HEK293 (cell line): ENCODE results near the gene KIRREL3.

Experiments used
- CTCF ChIA-PET: fragments of 350-600 bp; formaldehyde crosslinking; extraction: SDS; loops from one replicate; lab custom pipeline; 2021; ENCODE audit warnings: antibody characterized with exemption; lab: Yijun Ruan, JAX
- POLR2A ChIA-PET: fragments of 300-600 bp; formaldehyde crosslinking; extraction: SDS; loops from one replicate; lab custom pipeline; 2020; ENCODE audit warnings: antibody characterized with exemption, inconsistent platforms; lab: Yijun Ruan, JAX
- H3K27ac ChIP-seq: fragments of 200-500 bp; sonication (Bioruptor generic); 2 replicates; pipeline ENCODE4 v1.5.1; 2014; ENCODE audit warnings: low read depth, low read length, control low read depth, inconsistent platforms; ENCODE audit errors: extremely low read depth
- H3K36me3 ChIP-seq, 2 experiments: fragments of 200-500 bp in 1 of 2; sonication (Bioruptor generic) in 1 of 2; 1 replicate in 1 of 2; 2 replicates in 1 of 2; pipeline ENCODE4 v1.5.1; 2014 to 2017; ENCODE audit warnings: inconsistent platforms in 2 of 2, low read length in 2 of 2; ENCODE audit not compliant: control insufficient read depth in 2 of 2, insufficient read depth in 1 of 2
- H3K4me1 ChIP-seq: fragments of 200-500 bp; sonication (Bioruptor generic); 2 replicates; pipeline ENCODE4 v1.5.1; 2014; ENCODE audit warnings: mild to moderate bottlenecking, low read length, inconsistent platforms; ENCODE audit not compliant: control insufficient read depth, insufficient read depth
- H3K4me3 ChIP-seq: 2 replicates; pipeline ENCODE4 v1.5.1; 2011; ENCODE audit warnings: low read depth, mild to moderate bottlenecking, control low read depth, low read length, moderate library complexity
- H3K9me3 ChIP-seq: fragments of 200-500 bp; sonication (Bioruptor generic); 2 replicates; pipeline ENCODE4 v1.5.1; 2014; ENCODE audit warnings: low read depth, low read length, inconsistent platforms; ENCODE audit not compliant: control insufficient read depth, insufficient read depth
- KLF16 ChIP-seq: fragments of 450-650 bp; formaldehyde crosslinking; IDR thresholded peaks from 2 replicates; pipeline ENCODE4 v1.5.1; 2017; ENCODE audit warnings: missing biosample characterization, missing genetic modification characterization
- PRDM1 ChIP-seq: fragments of 450-650 bp; formaldehyde crosslinking; IDR thresholded peaks from 2 replicates; pipeline ENCODE4; 2016; ENCODE audit warnings: missing biosample characterization, missing genetic modification characterization
- ZBTB20 ChIP-seq: fragments of 450-650 bp; formaldehyde crosslinking; IDR thresholded peaks from 2 replicates; pipeline ENCODE4 v1.5.1; 2016; ENCODE audit warnings: missing biosample characterization, missing genetic modification characterization
- ZNF184 ChIP-seq: fragments of 450-650 bp; IDR thresholded peaks from 2 replicates; pipeline ENCODE4 v1.5.1; 2018; ENCODE audit warnings: missing biosample characterization, mild to moderate bottlenecking, missing genetic modification characterization
- ZNF350 ChIP-seq: fragments of 450-650 bp; formaldehyde crosslinking; IDR thresholded peaks from 2 replicates; pipeline ENCODE4 v1.5.0; 2017; ENCODE audit warnings: missing biosample characterization, mild to moderate bottlenecking, missing genetic modification characterization
- ZNF37A ChIP-seq: fragments of 450-650 bp; IDR thresholded peaks from 2 replicates; pipeline ENCODE4 v1.5.1; 2018; ENCODE audit warnings: missing biosample characterization, missing genetic modification characterization
- ZNF48 ChIP-seq: fragments of 450-650 bp; formaldehyde crosslinking; IDR thresholded peaks from 2 replicates; pipeline ENCODE4 v1.5.1; 2016; ENCODE audit warnings: missing biosample characterization, missing genetic modification characterization
- ZNF529 ChIP-seq: fragments of 450-650 bp; formaldehyde crosslinking; IDR thresholded peaks from 2 replicates; pipeline ENCODE4 v1.5.1; 2017; ENCODE audit warnings: missing genetic modification characterization, missing biosample characterization; ENCODE audit not compliant: insufficient replicate concordance
- ZNF548 ChIP-seq: fragments of 450-650 bp; formaldehyde crosslinking; IDR thresholded peaks from 2 replicates; pipeline ENCODE4 v1.5.1; 2016; ENCODE audit warnings: missing biosample characterization, missing genetic modification characterization
- ZNF558 ChIP-seq: fragments of 450-650 bp; formaldehyde crosslinking; IDR thresholded peaks from 2 replicates; pipeline ENCODE4 v1.5.1; 2016; ENCODE audit warnings: missing biosample characterization, missing genetic modification characterization
- ZNF560 ChIP-seq: fragments of 450-650 bp; formaldehyde crosslinking; IDR thresholded peaks from 2 replicates; pipeline ENCODE4 v1.5.1; 2017; ENCODE audit warnings: missing biosample characterization, missing genetic modification characterization, borderline replicate concordance
- ZNF600 ChIP-seq: fragments of 450-650 bp; formaldehyde crosslinking; IDR thresholded peaks from 2 replicates; pipeline ENCODE4 v1.5.1; 2016; ENCODE audit warnings: missing biosample characterization, missing genetic modification characterization
- ZNF624 ChIP-seq: fragments of 450-650 bp; formaldehyde crosslinking; IDR thresholded peaks from 2 replicates; pipeline ENCODE4 v1.5.1; 2017; ENCODE audit warnings: missing biosample characterization, missing genetic modification characterization
- ZNF777 ChIP-seq: fragments of 450-650 bp; formaldehyde crosslinking; IDR thresholded peaks from 2 replicates; pipeline ENCODE4 v1.5.1; 2017; ENCODE audit warnings: missing biosample characterization, missing genetic modification characterization, borderline replicate concordance
- ZSCAN4 ChIP-seq: fragments of 450-650 bp; formaldehyde crosslinking; IDR thresholded peaks from 2 replicates; pipeline ENCODE4 v1.5.1; 2017; ENCODE audit warnings: missing biosample characterization, missing genetic modification characterization
- TF ChIP-seq, protein P1 (sequence below): fragments of 450-650 bp; formaldehyde crosslinking; IDR thresholded peaks from 2 replicates; pipeline ENCODE4 v1.5.1; 2016; ENCODE audit warnings: missing biosample characterization, missing genetic modification characterization
- TF ChIP-seq, protein P2 (sequence below): fragments of 450-650 bp; formaldehyde crosslinking; IDR thresholded peaks from 2 replicates; pipeline ENCODE4 v1.5.1; 2016; ENCODE audit warnings: missing biosample characterization, missing genetic modification characterization

Gene KIRREL3

GRCh38 chr11:126496576-126497337, 503.8 kb downstream of the KIRREL3 start:
- H3K4me1 ChIP-seq = no peaks in the 10 kb centered on the region
- H3K9me3 ChIP-seq = no peaks in the 10 kb centered on the region
- no peak overlapping the region for H3K4me3 ChIP-seq
- ChIA-PET CTCF (interaction anchor here (1.0 to 3.1 kb wide), 2 partner anchors 9 to 16 kb away, joined by 3 to 16 read pairs; no protein-coding TSS in a partner anchor), POLR2A (no interaction called here)
- no peaks in the 10 kb centered on the region for H3K36me3 ChIP-seq
- no peak for TF ChIP-seq ZNF548
- peak; percentile 86 for TF ChIP-seq PRDM1
- TF ChIP-seq, protein P1, sequence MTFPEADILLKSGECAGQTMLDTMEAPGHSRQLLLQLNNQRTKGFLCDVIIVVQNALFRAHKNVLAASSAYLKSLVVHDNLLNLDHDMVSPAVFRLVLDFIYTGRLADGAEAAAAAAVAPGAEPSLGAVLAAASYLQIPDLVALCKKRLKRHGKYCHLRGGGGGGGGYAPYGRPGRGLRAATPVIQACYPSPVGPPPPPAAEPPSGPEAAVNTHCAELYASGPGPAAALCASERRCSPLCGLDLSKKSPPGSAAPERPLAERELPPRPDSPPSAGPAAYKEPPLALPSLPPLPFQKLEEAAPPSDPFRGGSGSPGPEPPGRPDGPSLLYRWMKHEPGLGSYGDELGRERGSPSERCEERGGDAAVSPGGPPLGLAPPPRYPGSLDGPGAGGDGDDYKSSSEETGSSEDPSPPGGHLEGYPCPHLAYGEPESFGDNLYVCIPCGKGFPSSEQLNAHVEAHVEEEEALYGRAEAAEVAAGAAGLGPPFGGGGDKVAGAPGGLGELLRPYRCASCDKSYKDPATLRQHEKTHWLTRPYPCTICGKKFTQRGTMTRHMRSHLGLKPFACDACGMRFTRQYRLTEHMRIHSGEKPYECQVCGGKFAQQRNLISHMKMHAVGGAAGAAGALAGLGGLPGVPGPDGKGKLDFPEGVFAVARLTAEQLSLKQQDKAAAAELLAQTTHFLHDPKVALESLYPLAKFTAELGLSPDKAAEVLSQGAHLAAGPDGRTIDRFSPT (tag by site-specific recombination) = no peak
- peak; percentile 83 for TF ChIP-seq ZSCAN4 (tag by site-specific recombination)
- no peak overlapping the region for H3K27ac ChIP-seq

GRCh38 chr11:126495281-126496220, 505.0 kb downstream of the KIRREL3 start:
- ChIA-PET POLR2A (no interaction called here), CTCF (interaction anchor here (1.0 to 1.8 kb wide), 2 partner anchors 8 to 15 kb away, joined by 3 to 5 read pairs; no protein-coding TSS in a partner anchor)
- no peak overlapping the region for H3K27ac ChIP-seq
- TF ChIP-seq PRDM1 = no peak
- TF ChIP-seq, protein P2, sequence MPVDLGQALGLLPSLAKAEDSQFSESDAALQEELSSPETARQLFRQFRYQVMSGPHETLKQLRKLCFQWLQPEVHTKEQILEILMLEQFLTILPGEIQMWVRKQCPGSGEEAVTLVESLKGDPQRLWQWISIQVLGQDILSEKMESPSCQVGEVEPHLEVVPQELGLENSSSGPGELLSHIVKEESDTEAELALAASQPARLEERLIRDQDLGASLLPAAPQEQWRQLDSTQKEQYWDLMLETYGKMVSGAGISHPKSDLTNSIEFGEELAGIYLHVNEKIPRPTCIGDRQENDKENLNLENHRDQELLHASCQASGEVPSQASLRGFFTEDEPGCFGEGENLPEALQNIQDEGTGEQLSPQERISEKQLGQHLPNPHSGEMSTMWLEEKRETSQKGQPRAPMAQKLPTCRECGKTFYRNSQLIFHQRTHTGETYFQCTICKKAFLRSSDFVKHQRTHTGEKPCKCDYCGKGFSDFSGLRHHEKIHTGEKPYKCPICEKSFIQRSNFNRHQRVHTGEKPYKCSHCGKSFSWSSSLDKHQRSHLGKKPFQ (tag by site-specific recombination) = no peak
- TF ChIP-seq ZNF529 (tag by site-specific recombination) = no peak
- TF ChIP-seq ZBTB20 (tag by site-specific recombination) = no peak
- no peak for TF ChIP-seq ZNF777 (tag by site-specific recombination)
- no peak for TF ChIP-seq ZNF560 (tag by site-specific recombination)
- TF ChIP-seq ZNF600 (tag by site-specific recombination) = no peak
- no peak for TF ChIP-seq ZNF48 (tag by site-specific recombination)
- TF ChIP-seq KLF16 (tag by site-specific recombination) = no peak
- TF ChIP-seq ZNF350 (tag by site-specific recombination) = no peak
- TF ChIP-seq ZNF558 = no peak
- TF ChIP-seq, all 188 proteins: peak for 0
- Histone ChIP-seq H3K36me3 (no peaks in the 10 kb centered on the region), H3K4me3 (no peak overlapping the region), H3K4me1 (no peaks in the 10 kb centered on the region), H3K9me3 (no peaks in the 10 kb centered on the region)

DNA sequence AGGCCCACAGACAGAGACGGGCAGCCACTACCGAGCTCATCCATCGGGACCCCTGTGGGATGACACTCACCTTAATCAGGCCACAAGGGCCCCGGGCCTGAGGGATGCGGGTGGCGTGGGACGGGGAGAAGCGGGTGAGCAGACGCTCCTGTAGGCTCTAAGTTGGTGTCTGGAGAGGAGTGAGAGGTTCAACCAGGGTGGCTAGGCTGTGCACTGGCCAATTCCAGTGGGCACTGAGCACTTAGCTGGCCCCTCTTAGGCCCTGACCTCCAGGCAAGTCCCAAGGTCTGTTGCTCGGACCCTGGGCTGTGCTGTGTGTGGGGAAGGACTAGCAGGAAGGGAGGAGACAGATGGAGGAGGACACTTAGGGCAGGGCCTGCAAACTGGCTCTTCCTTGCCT, 505.7 kb downstream of the KIRREL3 start:
- no peaks in the 10 kb centered on the region for H3K4me1 ChIP-seq
- no peaks in the 10 kb centered on the region for H3K9me3 ChIP-seq
- POLR2A ChIA-PET = no interaction called here
- no peak overlapping the region for H3K4me3 ChIP-seq
- no peaks in the 10 kb centered on the region for H3K36me3 ChIP-seq
- no peak overlapping the region for H3K27ac ChIP-seq
- no peak for TF ChIP-seq ZNF37A (tag by site-specific recombination)
- no peak for TF ChIP-seq ZNF184 (tag by site-specific recombination)
- no peak for TF ChIP-seq ZNF624 (tag by site-specific recombination)
- TF ChIP-seq, all 188 proteins: peak for 0
- CTCF ChIA-PET = interaction anchor here (1.8 kb wide), 1 partner anchor 14 kb away, joined by 5 read pairs; no protein-coding TSS in a partner anchor
